Measurements from ENCODE around the gene TPST1. TPM values are rescaled to one million over a fixed set of nuclear protein-coding genes. Genes with fewer than 3 reads are reported as not detected.

TPST1 gene
- total and polyA plus RNA-seq, 9 of the 15 experiments (the other 6 are each of a cell fraction or from before 2014, with no cell fraction given): 0.15 to 2.2 (median 0.53) TPM

- TF ChIP-seq KAT2B (IDR thresholded peaks at IDR 0.05; ENCODE audit: low read depth, low read length): no peak
- TF ChIP-seq ZNF134 (CRISPR knock-in tag; conservative IDR thresholded peaks at IDR 0.05): no peak
- TF ChIP-seq YY1 (IDR thresholded peaks at IDR 0.05; ENCODE audit: borderline replicate concordance in 1 of 3, control insufficient read depth in 1 of 3, extremely low read depth in 1 of 3, insufficient read depth in 3 of 3, insufficient read length in 1 of 3, insufficient replicate concordance in 2 of 3, low read depth in 1 of 3, low read length in 2 of 3): peak in 2 of 3 experiments; percentile 11 to 67
- TF ChIP-seq RBFOX2 (IDR thresholded peaks at IDR 0.05; ENCODE audit: low read depth, low read length): peak; percentile 75
- no peak for TF ChIP-seq ZNF445 (CRISPR knock-in tag; IDR thresholded peaks at IDR 0.05; ENCODE audit: low read depth)
- TF ChIP-seq FOXA3 (CRISPR knock-in tag; conservative IDR thresholded peaks at IDR 0.05 in 1 of 2, IDR thresholded peaks at IDR 0.05 in 1 of 2): no peak
- 0 out of 2 replicates have a peak, but pooled peaks have one; percentile 27 for TF ChIP-seq TCF7 (IDR thresholded peaks at IDR 0.05; ENCODE audit: borderline replicate concordance)
- TF ChIP-seq GABPB1 (CRISPR knock-in tag; IDR thresholded peaks at IDR 0.05): 0 out of 2 replicates have a peak, but pooled peaks have one; percentile 36
- peak; percentile 86 for TF ChIP-seq RFX1 (IDR thresholded peaks at IDR 0.05)
- TF ChIP-seq LCOR (CRISPR knock-in tag; IDR thresholded peaks at IDR 0.05): no peak
- peak; percentile 60; the same call in 1 of the 2 replicates for TF ChIP-seq MTA3 (IDR thresholded peaks at IDR 0.05; ENCODE audit: borderline replicate concordance)
- peak in 1 of 2 experiments; percentile 45; a peak in 2 of 4 replicates for TF ChIP-seq RAD21 (CRISPR knock-in tag; conservative IDR thresholded peaks at IDR 0.05 in 1 of 2, IDR thresholded peaks at IDR 0.05 in 1 of 2)
- 0 out of 2 replicates have a peak, but pooled peaks have one; percentile 28 for TF ChIP-seq CREB1 (IDR thresholded peaks at IDR 0.05)
- peak; percentile 47 for TF ChIP-seq CREB1 (CRISPR knock-in tag; IDR thresholded peaks at IDR 0.05)
- TF ChIP-seq SAP30 (IDR thresholded peaks at IDR 0.05; ENCODE audit: borderline replicate concordance, insufficient read depth, low read depth, low read length, poor library complexity, severe bottlenecking): no peak
- no peak for TF ChIP-seq ZBED1 (IDR thresholded peaks at IDR 0.05)
- TF ChIP-seq TRIM25 (IDR thresholded peaks at IDR 0.05; ENCODE audit: borderline replicate concordance): no peak
- no peak for TF ChIP-seq KDM2B (CRISPR knock-in tag; IDR thresholded peaks at IDR 0.05)
- TF ChIP-seq ZNF184 (CRISPR knock-in tag; IDR thresholded peaks at IDR 0.05): no peak
- TF ChIP-seq CBX1 (IDR thresholded peaks at IDR 0.05; ENCODE audit: low read depth): no peak
- TF ChIP-seq RCOR1 (IDR thresholded peaks at IDR 0.05; ENCODE audit: borderline replicate concordance in 1 of 2, low read depth in 2 of 2, low read length in 2 of 2): peak in 1 of 2 experiments; percentile 56; a peak in 1 of 4 replicates
- TF ChIP-seq ZZZ3 (IDR thresholded peaks at IDR 0.05): no peak
- peak; percentile 69 for TF ChIP-seq KLF16 (IDR thresholded peaks at IDR 0.05)
- TF ChIP-seq MCM7 (IDR thresholded peaks at IDR 0.05): no peak
- no peak for TF ChIP-seq RBM15 (IDR thresholded peaks at IDR 0.05; ENCODE audit: insufficient read depth, low read length)
- TF ChIP-seq TRIM28 (IDR thresholded peaks at IDR 0.05): no peak
- TF ChIP-seq HMBOX1 (IDR thresholded peaks at IDR 0.05): no peak
Measured at GRCh38 chr7:66204822-66205740, at the start of gene TPST1 (continued).

Data from K562 (cell line).